ENCODE results near the gene CCL27. TPM values are rescaled to one million over a fixed set of nuclear protein-coding genes. Genes with fewer than 3 reads are reported as not detected.

Gene CCL27
- total and polyA plus RNA-seq, 2 of the 8 experiments (the other 6 are each of a cell fraction or from before 2014, with no cell fraction given), result 0.42 TPM; not detected in 1

DNA sequence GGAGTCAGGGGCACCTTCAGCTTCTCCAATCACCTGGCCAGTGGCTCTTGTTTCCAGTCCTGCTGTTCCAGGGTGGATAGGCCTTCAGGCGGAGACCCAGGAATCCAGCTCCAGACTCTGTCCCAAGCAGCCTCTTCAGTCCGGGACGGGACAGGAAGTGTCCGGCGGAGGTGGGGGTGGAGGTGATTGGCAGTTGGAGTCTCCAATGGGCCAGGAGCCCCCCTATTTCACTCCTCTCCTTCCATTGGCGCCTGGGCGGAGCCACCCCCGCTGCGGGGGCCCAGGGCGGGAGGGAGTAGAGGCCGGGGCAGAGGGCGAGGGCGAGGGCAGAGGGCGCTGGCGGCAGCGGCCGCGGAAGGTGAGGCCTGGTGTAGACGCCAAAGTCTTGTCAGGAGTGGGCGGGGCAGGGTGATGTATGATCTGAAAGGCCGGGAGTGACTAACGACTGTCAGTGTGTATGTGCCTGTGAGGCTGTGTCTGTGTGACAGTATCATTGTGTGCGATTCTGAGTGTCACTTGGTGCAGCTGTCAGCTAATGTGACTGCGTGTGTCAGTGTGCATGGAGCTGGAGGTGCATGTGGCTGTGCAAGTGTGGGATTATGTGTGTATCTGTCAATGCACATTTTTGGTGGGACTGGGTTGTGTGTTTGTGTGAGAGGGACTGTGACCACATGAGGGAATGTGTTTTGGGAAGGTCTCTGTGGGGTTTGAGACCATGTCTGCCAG, 10.4 kb downstream of the CCL27 start, which contains the start of gene IL11RA:
IL11RA (plus strand) TSS at position 310 of the 726 bp plus-strand sequence. CDS start 3,033 bp downstream, outside the sequence.
- Histone ChIP-seq H3K27ac (ENCODE audit: low read depth, low read length) (no peak within 1 kb of the TSS; the same call in 1 of the 2 replicates), H3K23me2 (ENCODE audit: low read depth, low read length) (peaks cover 10% of the 10 kb centered on the region), H2BK20ac (ENCODE audit: low read length) (no peak within 1 kb of the TSS; the same call in 1 of the 2 replicates), H4K8ac (ENCODE audit: extremely low read depth, insufficient read depth, low read length) (no peak within 1 kb of the TSS), H4K5ac (ENCODE audit: insufficient read length, low read depth, low read length) (peak within 1 kb of the TSS; percentile 50), H3K4ac (replicated peaks; ENCODE audit: insufficient read length, low read depth, low read length) (no peak within 1 kb of the TSS), H2BK5ac (ENCODE audit: low read depth, low read length) (no peak within 1 kb of the TSS; the same call in 1 of the 2 replicates), H2AFZ (ENCODE audit: low read length) (peak within 1 kb of the TSS; percentile 65; the same call in 1 of the 2 replicates), H2BK12ac (ENCODE audit: low read depth, low read length) (peak within 1 kb of the TSS; percentile 77; the same call in 1 of the 2 replicates), H3K36me3 (ENCODE audit: control insufficient read depth in 2 of 4, insufficient read depth in 4 of 4, low read length in 3 of 4) (peaks cover 3 to 23% (median 8%) of the 10 kb centered on the region in 4 experiments; a peak in 7 of 8 replicates), H3K9ac (replicated peaks in 1 of 4; ENCODE audit: extremely low read depth in 1 of 4, low read depth in 3 of 4, low read length in 3 of 4) (peak within 1 kb of the TSS in 2 of 4 experiments; percentile 33 to 66; a peak in 4 of 7 replicates), H3K14ac (ENCODE audit: insufficient read length) (no peak within 1 kb of the TSS), H3K27me3 (replicated peaks in 1 of 4; ENCODE audit: control insufficient read depth in 3 of 4, extremely low read depth in 1 of 4, insufficient read depth in 3 of 4, low read length in 3 of 4) (no peaks in the 10 kb centered on the region; a peak in 1 of 7 replicates), H2AK5ac (ENCODE audit: low read depth, low read length) (0 out of 2 replicates have a peak within 1 kb of the TSS, but pooled peaks have one; percentile 75), H3K4me3 (ENCODE audit: extremely low read depth in 1 of 4, insufficient read depth in 2 of 4, low read depth in 3 of 4, low read length in 4 of 4) (peak within 1 kb of the TSS; percentile 48 to 65 (median 57)), H3K79me2 (ENCODE audit: control insufficient read depth in 1 of 2, insufficient read depth in 2 of 2, low read length in 2 of 2) (peaks cover 0 to 12% of the 10 kb centered on the region in 2 experiments; a peak in 1 of 4 replicates), H2BK120ac (replicated peaks; ENCODE audit: low read depth, low read length) (no peak within 1 kb of the TSS), H3K18ac (ENCODE audit: extremely low read depth, low read length) (peak within 1 kb of the TSS; percentile 85), H3K4me2 (ENCODE audit: insufficient read depth in 1 of 2, low read depth in 2 of 2, low read length in 2 of 2) (peak within 1 kb of the TSS; percentile 65 to 77), H4K20me1 (replicated peaks in 1 of 2; ENCODE audit: control insufficient read depth in 1 of 2, insufficient read depth in 2 of 2, low read length in 2 of 2) (peaks cover 1 to 10% of the 10 kb centered on the region in 2 experiments), H2BK15ac (ENCODE audit: low read length) (peak within 1 kb of the TSS; percentile 92; the same call in 1 of the 2 replicates), H3K56ac (replicated peaks; ENCODE audit: insufficient read length, low read depth, low read length) (no peak within 1 kb of the TSS), H3K79me1 (ENCODE audit: low read depth, low read length) (peaks cover 6% of the 10 kb centered on the region; the same call in 1 of the 2 replicates), H3K23ac (ENCODE audit: insufficient read length) (no peak within 1 kb of the TSS), H3K4me1 (replicated peaks in 1 of 4; ENCODE audit: control insufficient read depth in 3 of 4, insufficient read depth in 4 of 4, low read length in 3 of 4) (peaks cover 6 to 30% (median 15%) of the 10 kb centered on the region in 4 experiments), H4K91ac (replicated peaks; ENCODE audit: insufficient read length, low read length) (no peak within 1 kb of the TSS), H3K9me3 (ENCODE audit: insufficient read depth in 2 of 2, low read depth in 1 of 2, low read length in 1 of 2) (no peaks in the 10 kb centered on the region)
- ChIA-PET CTCF (ENCODE audit: partially characterized antibody) (interaction anchor here (1.0 to 15.2 kb wide), 5 partner anchors 9 to 50 kb away, joined by 3 to 277 read pairs (median 4); partner anchors contain the start of genes GALT and SIGMAR1), POLR2A (ENCODE audit: partially characterized antibody) (interaction anchor here (1.4 to 12.8 kb wide), 4 partner anchors 10 to 59 kb away, joined by 3 to 127 read pairs (median 48); partner anchors contain the start of genes ARID3C, CCL27 and SIGMAR1)
- DNase-seq (ENCODE audit: low read depth in 1 of 2, low spot score in 2 of 2) (peak; percentile 81 to 94), FAIRE-seq (peak; percentile 13)
- 14% methylated on average over 14 of the region's 24 CpGs; no CpG with 5 or more reads in 1 of the 2 experiments for WGBS, 2 experiments (ENCODE audit: extremely low coverage in 1 of 2, insufficient coverage in 1 of 2, insufficient read length in 1 of 2, insufficient replicate concordance in 2 of 2, low coverage in 1 of 2, low lambda C conversion rate in 2 of 2, missing lambda C conversion rate in 1 of 2)
- TF ChIP-seq EZH2 (IDR thresholded peaks at IDR 0.05; ENCODE audit: low read depth, low read length, severe bottlenecking) (no peak), KDM5A (IDR thresholded peaks at IDR 0.05; ENCODE audit: low read length) (no peak), RXRA (IDR thresholded peaks at IDR 0.05; ENCODE audit: insufficient read depth, low read depth, low read length) (no peak), KDM1A (IDR thresholded peaks at IDR 0.05; ENCODE audit: borderline replicate concordance, low read length) (0 out of 2 replicates have a peak, but pooled peaks have one; percentile 15), SIRT6 (IDR thresholded peaks at IDR 0.05; ENCODE audit: low read length) (no peak), TCF12 (IDR thresholded peaks at IDR 0.05; ENCODE audit: low read depth, low read length) (no peak), CREB1 (IDR thresholded peaks at IDR 0.05) (no peak), TAF1 (IDR thresholded peaks at IDR 0.05; ENCODE audit: low read depth, low read length) (peak; percentile 68), SP2 (IDR thresholded peaks at IDR 0.05; ENCODE audit: low read length) (peak; percentile 47), ZNF274 (IDR thresholded peaks at IDR 0.05; ENCODE audit: borderline replicate concordance, extremely low read depth, low read length) (no peak), POLR2AphosphoS5 (IDR thresholded peaks at IDR 0.05; ENCODE audit: low read depth, low read length) (no peak)
- TF ChIP-seq, protein P1, sequence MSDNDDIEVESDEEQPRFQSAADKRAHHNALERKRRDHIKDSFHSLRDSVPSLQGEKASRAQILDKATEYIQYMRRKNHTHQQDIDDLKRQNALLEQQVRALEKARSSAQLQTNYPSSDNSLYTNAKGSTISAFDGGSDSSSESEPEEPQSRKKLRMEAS (IDR thresholded peaks at IDR 0.05), result no peak

All from H1 (cell line).